ENCODE measurements around the gene PTPN4.

Gene PTPN4

DNA sequence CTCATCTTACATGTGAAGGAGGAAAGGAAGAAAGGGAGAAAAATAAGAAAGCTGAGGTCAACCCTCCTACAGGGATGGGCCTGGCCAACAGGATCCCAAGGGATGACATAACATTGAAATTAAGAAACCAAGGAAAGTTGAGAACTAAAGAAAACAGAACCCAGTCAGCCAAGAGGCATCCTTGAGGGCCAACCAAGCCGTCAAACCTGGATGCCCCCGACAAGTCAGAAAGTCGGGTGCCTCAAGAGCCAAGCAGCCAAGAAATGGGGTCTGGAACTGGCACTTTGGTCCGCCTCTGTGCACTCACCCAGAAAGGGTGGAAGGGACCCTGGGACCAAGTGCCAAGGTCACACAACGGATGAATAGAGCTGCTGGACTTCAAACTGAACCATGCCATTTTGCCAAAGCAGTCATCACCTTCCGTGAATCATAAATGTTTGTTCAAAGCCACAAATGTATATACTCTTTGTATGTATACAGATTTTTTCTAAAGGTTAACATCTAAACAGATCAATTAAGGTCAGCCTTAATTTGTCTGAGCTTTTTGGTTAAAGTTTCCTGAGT is 27.0 kb upstream of the PTPN4 start:
- DNase-seq: no peak

GRCh38 chr2:119734047-119734446 is 25.7 kb upstream of the PTPN4 start:
- DNase-seq: no peak

GRCh38 chr2:119735565-119735964 is 24.2 kb upstream of the PTPN4 start:
- DNase-seq: no peak

GRCh38 chr2:119736021-119736420 is 23.7 kb upstream of the PTPN4 start:
- no peak for DNase-seq

GRCh38 chr2:119739580-119740255 is 20.0 kb upstream of the PTPN4 start:
- DNase-seq: no peak

- DNase-seq: no peak
These were observed 18.7 kb upstream of the PTPN4 start for GRCh38 chr2:119741001-119741400.

GRCh38 chr2:119741868-119742267 is 17.9 kb upstream of the PTPN4 start:
- DNase-seq: no peak

DNA sequence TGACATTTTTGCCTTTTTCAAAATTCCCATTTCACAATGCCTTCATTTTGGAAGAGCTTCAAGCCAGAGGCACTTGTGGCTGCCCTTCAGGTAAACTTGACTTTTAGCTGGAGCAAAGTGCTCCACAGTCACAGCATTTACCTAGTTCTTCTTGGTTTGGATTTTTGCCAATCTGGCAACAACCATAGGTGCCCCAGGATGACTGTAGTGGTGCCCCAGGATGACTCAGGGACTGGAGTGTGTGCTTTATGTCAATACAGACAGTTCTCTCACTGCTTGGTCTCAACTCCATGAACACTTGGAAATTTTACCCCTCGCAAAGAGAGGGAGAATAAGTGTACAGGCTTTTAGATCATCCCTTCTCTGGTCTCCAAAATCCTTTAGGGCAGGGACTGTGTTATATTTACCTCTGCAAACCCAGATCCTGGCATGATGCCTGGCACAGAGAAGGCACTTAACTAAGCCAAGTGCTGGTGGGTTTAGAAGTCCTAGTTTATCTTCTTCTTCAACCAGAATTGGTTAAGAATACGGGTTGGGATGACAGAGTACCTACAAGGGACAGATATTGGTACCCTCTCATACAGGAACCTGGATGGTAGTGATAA is 15.3 kb upstream of the PTPN4 start:
- no peak for DNase-seq

DNA sequence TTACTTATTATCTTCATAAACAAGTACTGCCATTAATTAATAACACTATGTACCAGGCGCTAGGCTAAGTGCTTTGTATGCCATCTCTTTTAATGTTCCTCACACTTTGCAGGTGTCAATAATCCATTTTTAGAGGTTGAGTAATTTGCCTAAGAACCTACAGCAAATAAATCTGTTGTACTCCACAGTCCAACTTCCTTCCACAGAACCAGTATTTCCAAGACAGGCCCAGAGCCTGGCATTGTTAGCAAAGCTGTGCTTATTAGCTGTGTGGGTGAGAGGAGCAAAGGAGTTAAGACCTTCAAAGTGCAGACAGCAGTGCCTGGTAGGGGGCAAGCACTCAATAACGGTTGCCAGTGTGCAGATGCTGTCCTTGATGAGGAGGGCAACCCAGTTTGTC is 14.2 kb upstream of the PTPN4 start:
- no peak for DNase-seq

DNA sequence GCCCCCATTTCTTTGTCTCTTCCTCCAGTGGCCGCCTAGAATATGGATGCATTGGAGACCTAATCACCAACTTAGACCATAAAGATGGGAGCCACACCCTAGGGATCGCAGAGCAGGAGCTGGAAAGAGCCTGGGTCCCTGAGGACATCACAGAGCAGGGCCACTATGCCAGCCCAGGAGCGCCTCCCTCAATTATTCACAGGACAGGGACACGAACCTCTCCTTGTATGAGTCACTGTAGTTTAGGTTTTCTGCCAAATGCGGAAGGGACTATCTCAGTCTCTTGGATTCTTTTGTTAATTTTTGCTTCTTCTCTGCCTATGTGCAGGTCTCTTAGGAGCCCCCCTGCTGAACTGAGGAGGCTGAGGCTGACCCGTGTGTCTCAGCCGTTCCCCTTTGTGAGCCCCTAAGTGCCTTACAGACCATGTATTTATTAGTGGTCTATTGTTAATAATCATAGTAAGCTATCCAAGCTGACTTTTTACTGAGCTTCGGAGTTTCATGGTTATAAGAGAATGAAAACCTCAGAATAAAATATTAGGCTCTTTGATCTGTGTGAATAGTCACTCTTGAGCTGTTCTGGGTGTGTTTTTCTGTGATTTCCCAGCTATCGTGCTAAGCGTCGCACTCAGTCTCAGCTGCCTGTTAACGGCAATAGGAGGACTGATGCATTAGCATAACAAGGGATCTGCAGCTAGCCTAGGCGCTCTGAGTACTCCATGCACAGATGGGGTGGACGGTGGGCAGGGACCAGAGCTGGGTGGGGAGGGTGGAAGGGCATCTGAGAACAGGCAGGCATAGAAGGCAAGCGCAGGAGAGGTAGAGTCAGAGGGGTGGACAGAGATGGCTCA is 12.7 kb upstream of the PTPN4 start:
- no peak for DNase-seq

- no peak for DNase-seq
These were observed 11.6 kb upstream of the PTPN4 start for GRCh38 chr2:119748135-119748534.

GRCh38 chr2:119749477-119750012 is 10.2 kb upstream of the PTPN4 start:
- no peak for DNase-seq

DNA sequence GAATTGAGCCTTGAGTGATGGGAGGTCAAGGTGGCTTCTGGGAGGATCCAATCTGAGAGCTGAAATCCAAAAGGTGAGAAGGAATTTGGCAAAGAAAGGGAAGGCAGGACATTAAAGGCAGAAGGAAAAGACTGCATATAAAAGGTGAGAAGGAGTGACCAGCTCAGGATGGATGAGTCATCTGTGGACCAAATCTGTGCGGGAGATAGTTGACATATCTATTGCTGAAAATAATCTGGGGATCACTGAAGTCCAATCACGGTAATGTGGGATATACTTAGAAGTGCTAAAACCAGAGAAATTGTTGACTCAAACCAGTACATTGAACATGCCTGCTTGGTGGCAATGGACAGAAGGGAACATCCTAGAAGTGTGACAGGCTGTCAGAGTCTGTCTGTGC is 8.0 kb upstream of the PTPN4 start:
- no peak for DNase-seq

- no peak for DNase-seq
These were observed 6.4 kb upstream of the PTPN4 start for GRCh38 chr2:119753041-119753929.

GRCh38 chr2:119753930-119754321 is 5.8 kb upstream of the PTPN4 start:
- DNase-seq: no peak

GRCh38 chr2:119755906-119756305 is 3.8 kb upstream of the PTPN4 start:
- DNase-seq: no peak

GRCh38 chr2:119756837-119757236 is 2.9 kb upstream of the PTPN4 start:
- peak; percentile 58 for DNase-seq

DNA sequence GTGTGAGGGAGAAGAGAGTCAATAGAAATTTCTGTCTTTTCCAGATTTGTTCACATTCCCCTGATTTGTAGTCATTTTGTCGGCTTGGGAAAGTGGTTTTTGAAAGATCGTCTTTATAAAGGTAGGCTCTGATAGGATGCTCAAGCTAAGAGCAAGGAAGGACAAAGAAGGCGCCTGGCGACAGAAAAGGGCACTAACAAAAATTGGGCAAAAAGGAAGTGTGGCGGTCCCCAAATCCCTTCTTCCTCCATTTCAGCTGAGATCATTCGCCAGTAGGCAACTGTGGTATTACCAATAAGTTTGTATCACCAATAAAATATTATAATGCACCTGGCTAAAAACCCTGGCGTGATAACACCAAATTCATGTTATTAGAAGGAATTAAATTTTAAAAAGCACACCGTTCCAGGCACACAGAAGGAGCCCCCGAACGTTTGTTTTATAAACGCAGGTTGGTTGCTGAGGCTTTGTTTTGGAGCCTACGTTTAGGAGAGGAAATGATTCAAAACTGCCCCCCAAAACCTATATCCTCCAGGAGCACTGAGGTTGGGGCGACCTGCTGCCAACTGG is 756 bp upstream of the PTPN4 start:
- no peak for DNase-seq

GRCh38 chr2:119760237-119760955 is 674 bp downstream of the PTPN4 start:
- DNase-seq: peak; percentile 51

DNA sequence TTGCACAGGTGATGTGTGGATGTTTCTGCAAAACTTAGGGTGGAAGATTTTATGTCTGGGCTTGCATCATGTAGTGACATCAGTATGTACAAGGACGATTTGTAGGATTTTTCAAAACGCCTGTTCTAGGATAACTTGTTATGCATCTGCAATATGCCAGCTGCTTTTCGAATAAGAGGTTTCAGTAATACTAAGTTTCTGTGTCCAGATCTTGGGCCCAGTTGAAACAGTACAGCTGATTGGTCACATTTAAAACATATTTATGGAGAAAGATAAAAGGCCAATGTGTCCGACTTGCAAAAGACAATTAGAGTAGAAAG is 1.2 kb downstream of the PTPN4 start:
- no peak for DNase-seq

- DNase-seq: no peak
These were observed 5.1 kb downstream of the PTPN4 start for GRCh38 chr2:119764832-119765231.
